COR-L47 (cell line): ENCODE data around the gene FHL1.
"Not testable (repeated sequence)": the region's sequence is repeated elsewhere in the genome, so short reads cannot be mapped to it uniquely, and the experiment has no call there.

Source experiments
- DNase-seq: peaks from one replicate; lab custom pipeline; 2025; lab: John Stamatoyannopoulos, UW

FHL1 gene

DNA sequence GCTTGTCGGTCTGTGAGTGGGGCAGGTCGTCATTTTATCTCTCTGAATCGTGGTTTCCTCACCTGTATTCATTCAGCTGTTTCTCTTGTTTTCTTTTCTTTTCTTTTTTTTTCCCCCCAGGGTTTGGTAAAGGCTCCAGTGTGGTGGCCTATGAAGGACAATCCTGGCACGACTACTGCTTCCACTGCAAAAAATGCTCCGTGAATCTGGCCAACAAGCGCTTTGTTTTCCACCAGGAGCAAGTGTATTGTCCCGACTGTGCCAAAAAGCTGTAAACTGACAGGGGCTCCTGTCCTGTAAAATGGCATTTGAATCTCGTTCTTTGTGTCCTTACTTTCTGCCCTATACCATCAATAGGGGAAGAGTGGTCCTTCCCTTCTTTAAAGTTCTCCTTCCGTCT, 62.4 kb downstream of the FHL1 start:
- no peak for DNase-seq

DNA sequence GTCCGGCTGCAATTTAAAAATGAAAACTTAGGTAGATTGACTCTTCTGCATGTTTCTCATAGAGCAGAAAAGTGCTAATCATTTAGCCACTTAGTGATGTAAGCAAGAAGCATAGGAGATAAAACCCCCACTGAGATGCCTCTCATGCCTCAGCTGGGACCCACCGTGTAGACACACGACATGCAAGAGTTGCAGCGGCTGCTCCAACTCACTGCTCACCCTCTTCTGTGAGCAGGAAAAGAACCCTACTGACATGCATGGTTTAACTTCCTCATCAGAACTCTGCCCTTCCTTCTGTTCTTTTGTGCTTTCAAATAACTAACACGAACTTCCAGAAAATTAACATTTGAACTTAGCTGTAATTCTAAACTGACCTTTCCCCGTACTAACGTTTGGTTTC, 62.9 kb downstream of the FHL1 start:
- no peak for DNase-seq

DNA sequence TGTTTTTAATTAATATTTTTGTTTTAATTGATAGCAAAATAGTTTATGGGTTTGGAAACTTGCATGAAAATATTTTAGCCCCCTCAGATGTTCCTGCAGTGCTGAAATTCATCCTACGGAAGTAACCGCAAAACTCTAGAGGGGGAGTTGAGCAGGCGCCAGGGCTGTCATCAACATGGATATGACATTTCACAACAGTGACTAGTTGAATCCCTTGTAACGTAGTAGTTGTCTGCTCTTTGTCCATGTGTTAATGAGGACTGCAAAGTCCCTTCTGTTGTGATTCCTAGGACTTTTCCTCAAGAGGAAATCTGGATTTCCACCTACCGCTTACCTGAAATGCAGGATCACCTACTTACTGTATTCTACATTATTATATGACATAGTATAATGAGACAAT, 63.5 kb downstream of the FHL1 start:
- no peak for DNase-seq

DNA sequence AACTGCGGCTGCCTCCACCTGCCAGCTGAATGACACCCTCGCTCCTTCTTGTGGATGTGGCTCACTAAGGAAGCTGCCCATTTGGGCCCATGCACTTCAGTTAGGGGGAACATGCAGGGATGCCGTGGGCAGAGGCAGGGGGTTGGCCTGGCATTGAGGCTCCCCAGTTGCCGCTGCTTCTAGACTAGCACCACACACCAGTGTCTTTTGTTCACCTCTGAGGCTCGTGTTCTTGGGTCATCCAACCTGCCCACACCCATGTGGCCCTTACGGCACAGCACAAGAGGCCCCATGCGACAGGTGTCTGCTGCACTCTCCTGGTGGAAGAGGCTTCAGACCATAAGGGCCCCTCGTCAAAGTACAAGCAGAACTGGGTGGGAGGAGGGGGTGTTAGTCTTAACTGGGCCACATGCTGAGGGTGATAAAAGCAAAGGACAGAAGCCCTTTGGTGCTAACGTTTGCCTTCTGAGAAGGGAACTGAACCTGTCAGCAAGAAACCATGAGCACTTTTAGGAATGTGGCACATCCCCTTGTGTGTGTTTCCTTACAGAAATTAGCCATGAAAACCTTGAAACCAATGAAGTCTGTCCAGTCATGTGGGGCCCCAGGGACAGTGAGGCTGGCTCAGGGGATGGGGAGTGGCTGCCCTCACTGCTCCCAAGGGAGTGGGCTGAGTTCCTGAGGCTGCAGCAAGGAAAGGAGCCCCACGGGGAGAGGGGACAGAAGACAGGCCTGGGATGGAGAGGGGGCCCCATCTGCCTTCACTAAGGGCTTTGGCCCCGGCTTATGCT, 64.6 kb downstream of the FHL1 start:
- DNase-seq = no peak

DNA sequence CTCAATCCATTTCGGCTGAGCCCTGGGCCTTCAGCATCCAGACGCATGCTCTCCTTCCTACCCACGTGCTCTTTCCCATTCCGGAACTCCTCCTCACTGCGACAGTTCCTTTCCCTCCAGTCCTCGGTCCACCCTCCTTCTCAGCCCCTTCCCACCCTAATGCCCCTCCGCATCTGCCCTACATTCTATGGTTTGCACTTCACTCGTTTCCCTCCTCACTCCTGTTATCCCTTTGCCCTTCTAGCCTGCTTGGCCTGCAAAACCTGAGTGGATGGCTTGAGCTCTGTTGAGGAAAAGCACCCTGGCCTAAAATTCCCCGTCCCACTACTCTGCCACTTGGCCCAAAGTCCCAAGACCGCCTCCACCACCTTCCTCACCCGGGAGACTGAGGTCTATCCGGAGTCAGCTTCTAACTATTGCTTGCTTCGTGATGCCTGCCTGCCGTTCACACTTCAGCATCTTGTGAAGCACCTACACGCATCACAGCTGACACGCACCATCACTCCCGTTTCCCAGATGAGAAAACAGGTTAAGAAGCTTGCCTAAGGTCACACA, 65.3 kb downstream of the FHL1 start:
- no peak for DNase-seq

DNA sequence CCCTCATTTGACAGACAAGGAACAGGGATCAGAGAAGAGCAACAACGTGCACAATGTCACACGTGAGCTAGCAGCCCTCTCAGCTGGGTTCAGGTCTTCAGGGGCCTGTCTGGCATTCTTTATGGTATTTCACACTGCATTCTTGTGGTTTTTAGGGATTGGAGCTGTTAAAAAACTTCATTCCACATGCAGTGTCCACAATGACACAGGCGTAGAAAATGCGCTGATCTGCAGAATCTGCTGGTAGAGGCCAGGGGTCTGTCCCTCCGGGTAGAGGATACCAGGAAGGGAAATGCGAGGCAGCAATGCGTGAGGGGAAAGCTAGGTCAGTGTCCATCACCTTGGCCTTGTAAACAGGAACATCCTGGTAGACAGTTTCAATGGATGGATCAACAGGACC, 67.2 kb downstream of the FHL1 start:
- DNase-seq = no peak

DNA sequence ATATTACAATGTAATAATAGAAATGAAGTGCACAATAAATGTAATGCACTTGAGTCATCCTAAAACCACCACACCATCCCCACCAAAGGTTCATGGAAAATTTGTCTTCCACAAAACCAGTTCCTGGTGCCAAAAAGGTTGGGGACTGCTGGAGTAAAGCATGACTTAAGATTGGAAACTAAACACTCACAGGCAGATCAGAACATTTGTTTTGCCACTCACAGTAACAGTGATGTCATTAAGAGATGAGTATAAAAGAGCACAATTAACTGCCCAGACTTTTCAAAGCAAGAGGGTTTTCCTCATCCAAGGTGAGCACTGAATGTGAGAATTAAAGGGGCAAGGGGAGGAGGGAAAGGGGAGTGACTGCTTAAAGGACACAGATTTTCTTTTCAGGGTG, 68.2 kb downstream of the FHL1 start:
- no peak for DNase-seq

DNA sequence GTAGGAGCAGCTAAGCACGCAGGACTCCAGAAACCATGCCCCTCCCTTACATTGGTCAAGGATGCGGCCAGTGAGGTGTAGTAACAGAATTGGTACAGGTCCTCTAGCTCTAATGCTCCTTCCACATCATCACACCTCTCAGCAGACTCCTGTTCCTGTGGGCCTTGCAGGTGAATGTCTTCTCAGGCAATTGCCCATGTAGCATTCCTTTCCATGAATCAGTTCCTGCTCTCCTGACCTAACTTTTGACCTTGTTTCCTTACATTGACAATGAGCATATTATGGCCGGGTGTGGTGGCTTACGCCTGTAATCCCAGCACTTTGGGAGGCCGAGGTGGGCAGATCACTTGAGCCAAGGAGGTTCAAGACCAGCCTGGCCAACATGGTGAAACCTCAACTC, 72.6 kb downstream of the FHL1 start:
- DNase-seq = no peak

DNA sequence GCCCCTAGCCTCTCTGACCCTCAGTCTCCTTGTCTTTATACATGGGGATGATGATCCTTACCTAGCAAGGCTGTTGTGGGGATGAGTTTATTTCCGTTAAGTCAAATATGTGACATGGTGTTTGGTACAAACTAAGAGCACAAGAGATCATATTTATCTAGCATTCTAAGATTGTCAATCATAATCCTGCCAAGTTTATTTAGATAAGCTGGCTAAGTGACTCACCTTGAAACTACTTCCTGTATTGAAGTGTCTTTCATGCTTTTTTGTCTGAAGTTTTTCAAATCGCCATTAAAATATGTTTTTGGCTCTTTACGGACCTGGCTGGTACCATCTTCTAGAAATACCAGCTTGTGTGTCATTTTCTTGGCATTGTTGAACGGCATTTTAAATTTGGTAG, 73.2 kb downstream of the FHL1 start:
- no peak for DNase-seq

DNA sequence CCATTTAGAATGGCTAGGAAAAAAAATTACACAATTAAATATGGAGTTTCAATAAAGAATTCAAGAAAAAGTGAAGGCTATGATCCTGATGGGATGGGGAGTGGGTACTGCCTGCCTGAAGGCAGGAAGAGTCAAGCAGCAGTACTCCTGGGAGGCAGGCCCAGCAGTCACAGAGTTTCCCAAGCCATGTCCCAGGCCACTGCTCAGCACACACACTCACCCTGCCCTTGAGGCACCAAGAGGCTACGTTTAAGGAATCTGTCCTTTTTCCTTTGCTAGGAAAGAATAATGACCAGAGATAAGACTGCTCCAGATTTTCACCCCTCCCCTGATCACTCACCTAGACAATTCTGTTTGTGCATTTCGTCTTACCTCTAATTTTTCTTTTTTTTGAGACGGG, 73.6 kb downstream of the FHL1 start:
- DNase-seq = no peak

DNA sequence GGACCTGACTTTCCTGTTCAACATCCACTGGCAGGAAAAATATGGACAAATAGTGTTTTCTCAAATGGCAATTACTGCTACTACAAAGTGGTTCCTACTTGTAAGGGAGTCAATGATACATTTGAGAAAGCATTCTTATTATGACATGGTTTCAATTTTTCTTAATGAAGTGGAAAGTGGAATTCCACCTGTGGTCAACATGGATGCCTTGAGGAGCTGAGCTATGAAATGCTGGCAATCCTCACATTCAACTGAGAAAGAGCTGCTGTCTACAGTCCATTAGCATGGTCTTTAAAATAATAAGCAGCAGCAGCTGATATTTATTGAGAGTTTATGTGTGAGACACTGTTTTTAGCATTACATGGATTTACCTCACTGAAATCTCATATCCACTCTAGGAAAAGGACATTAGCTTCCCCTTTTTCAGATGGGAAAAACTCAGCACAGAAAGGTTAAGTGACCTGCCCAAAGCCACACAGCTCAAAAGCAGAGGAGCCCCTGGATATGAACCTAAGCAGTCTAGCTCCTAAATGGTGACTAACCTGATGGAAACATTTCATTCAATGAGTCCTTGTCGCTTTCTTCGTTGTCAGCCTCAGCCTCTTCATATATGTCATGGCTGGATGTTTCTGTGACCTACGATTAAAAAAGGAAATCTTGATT, 74.6 kb downstream of the FHL1 start:
- no peak for DNase-seq

DNA sequence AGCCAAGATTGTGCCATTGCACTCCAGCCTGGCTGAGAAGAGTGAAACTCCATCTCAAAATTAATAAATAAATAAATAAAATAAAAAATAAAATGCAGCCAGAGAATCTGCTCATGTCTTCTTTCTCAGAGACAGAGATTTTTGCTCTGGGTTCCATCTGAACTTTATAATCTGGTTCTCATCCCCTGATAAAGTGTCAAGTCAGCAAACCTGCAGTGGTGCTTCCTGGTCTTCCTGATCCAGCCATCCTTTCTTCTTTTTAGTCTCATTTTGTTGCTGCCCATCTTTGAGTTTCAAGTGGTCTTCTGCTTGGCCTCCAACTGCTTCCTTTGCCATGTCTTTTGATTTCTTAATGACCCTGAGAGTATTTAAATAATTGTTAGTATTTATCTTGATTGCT, 79.7 kb downstream of the FHL1 start:
- no peak for DNase-seq

DNA sequence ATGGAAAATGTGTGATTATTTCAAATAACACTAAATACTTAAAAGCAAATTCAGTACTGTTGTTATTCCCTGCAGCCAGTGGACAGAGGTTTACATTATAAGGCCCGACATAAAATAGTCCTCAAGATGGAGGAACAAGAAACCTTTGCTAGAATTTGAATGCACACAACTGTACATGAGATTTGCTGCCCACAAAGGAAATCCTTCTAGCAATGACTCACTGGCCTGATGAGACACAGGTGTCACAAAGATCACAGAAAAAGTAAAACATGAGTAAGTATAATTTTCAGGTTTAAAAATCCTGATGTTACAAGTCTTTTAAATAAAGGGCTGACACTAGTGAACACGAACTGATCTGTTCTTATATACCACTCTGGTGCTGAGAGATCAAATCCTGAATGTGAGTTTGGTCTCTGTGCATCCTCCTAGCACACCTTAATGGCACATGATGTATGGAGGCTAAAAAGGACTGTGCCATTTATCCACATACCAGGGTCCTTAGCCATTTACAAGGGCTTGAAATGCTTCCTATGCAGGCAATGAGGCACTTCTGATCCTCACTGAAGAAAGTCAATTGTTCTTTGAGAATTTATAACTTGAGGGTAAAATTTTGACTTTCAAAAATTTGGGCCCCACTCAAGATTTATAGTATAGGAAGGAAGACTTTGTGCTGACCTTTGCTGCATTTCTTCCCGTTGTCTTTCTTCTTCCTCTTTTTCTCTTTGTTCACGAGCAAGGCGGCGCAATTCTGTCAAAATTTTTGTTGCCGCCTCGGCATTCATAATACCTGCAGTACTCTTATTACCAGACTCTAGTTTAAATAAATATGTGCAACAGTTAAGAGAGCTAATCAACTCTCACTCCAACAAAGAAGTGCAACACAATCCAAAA, 80.9 kb downstream of the FHL1 start:
- DNase-seq = no peak

DNA sequence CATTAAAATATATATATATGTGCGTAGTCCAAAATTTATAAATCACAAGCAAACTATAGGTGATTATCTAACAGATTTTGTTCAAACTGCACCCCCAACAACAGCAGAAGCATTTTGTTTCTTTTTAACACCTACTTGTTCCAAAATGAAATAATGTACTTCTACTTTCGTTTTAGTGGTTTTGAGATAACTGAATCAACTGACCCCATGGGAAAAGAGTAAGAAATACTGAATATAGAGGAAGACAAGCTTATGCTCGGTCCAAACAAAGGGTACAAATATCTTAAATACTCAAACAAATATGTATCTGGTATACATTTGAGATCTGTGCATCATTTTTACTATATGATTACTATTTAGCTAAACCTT, 81.5 kb downstream of the FHL1 start:
- no peak for DNase-seq

DNA sequence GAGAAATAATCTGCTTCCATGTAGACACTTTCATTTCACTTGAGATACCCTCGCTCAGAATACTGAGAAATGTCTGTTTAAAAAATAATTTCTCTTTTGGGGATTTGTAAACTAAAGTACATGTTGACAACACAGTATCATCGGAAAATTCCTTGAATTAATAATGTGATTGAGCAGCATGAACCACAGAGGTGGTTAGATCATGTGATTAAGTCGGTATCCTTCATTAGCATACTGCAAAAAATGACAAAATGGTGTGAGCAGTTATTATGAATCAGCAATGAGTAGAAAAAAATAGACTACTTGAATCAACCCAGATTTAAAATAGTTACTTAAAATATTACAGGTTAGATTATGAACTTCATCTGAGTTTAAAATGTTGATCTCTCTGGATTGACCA, 89.7 kb downstream of the FHL1 start:
- DNase-seq = no peak

DNA sequence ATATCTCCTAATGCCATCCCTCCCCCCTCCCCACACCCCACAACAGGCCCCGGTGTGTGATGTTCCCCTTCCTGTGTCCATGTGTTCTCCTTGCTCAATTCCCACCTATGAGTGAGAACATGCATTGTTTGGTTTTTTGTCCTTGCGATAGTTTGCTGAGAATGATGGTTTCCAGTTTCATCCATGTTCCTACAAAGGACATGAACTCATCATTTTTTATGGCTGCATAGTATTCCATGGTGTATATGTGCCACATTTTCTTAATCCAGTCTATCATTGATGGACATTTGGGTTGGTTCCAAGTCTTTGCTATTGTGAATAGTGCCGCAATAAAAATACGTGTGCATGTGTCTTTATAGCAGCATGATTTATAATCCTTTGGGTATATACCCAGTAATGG, 90.5 kb downstream of the FHL1 start:
- DNase-seq = not testable (repeated sequence)

DNA sequence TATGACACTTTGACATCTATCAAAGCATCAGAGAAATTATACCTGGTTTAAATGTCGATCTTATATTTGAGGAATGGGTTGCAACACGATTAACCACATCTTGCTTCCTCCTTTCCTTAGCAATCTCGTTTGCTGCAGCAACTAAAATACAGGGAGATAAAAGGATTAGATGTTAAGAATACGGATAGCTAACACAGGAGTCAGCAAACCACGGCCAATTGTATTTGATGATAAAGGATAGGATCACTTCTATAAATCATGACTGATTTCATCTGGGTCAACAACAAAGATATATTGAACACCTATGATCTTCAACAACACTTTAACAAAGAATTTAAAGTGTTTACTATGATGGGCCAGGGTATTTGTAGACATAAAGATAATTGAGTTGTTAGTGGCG, 98.9 kb downstream of the FHL1 start:
- DNase-seq = no peak

DNA sequence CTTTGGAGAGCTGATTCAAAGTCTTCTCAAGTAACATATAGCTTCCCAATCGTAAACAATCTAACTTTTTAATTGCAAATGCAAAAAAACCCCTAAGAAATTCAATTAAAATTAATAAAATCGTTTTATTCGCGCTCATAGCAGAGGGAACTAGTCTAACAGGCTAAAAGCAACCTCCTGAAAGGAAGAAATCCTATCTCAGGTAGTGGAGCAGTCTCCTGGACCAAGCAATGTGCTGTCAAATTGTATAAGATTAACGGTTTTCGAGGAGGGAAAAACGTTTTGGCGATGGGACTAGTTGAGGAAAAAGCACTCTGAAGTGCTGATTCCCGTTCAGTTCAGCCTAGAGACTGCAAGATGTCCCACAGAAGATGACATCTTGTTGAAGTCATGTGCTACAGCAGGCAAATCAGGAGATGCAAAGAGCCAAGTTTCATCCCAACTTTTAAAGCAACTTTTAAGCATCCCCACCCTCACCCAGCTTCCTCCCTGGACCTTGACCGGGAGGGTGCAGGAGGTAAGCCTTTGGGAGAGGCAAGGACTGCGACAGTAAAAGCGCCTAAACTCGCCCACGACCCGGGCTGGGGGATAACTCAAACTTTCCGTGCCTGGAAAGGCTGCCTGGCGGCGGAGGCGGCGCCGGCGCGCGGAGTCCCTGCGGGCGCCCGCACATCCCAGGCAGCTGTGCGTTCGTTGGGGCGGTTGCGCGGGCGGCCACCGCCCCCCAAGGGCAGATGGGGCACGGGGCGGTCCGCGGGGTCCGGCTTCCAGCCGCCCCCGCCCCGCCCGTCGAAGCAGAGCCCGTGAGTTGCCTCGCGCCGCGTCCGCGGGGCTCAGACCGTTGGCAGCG, 103.1 kb downstream of the FHL1 start:
- no peak for DNase-seq

DNA sequence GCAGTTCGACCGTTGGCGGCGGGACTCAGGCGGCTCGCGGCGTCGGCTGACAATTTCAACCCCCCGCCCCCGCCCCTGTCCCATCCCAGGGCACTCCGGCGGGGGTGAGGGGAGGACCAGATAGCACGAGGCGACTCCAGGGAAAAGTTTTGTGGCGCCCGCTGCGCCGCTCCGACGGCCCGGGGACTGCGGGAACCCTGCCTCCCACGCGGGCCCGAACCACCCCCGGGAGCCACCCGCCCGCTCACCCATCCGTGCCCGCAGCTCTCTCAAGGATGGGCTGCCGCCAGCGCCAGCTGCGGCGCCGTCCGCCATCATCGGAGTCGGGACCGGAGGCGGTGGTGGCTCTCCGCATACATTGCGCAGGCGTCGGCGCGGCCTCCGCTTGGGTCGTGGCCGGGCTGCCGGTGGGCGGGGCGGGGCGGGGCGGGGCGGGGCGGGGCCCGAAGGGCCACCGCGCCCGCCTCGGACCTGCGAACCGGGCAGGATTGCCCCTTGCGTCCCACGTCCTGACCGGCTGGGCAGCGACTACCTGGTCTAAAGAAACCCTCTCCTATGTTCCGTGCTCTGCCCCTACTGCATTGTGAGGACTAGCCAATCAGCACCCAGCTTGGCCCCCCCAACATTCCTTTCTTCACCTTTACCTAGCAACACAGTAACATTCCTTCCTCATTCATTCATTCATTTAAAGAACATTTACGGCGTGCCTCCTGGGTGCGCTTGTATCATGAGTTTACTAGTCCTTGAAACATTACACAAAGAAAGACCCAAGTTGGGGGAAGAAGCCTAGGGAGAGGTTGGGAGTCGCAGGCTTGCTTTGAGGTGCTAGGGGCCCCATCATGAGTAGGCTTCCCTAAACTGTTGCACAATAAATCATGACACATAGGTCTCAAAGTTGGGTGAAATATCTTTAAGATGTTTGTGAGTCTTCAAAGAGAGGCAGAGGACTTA, 104.0 kb downstream of the FHL1 start, which contains the start of gene MAP7D3:
MAP7D3 (minus strand) TSS at position 360 of the 951 bp plus-strand sequence; CDS start at position 318, 42 bp downstream.
- peak; percentile 13 for DNase-seq

DNA sequence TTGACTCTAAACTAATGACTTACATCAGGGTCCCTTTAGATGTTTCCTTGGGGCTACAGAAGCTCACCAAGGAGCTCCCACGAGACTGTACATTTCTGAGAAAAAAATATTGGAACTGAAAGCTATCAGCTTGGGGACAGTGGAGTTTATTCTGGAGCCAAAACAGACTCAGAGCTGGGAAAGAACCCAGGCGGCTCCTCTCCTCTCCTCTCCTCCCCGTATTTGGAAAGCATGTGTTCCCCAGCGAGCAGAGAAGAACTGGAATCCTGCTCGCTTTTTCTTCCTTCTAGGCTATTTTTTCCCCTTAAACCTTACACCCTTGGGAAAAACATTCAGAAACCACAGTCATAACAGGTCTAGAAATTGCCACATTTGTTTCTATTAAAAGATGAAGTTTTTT, 108.2 kb downstream of the FHL1 start:
- DNase-seq = no peak
